Measurements from ENCODE around the gene BRIP1.
"Not testable (repeated sequence)": the region's sequence is repeated elsewhere in the genome, so short reads cannot be mapped to it uniquely, and the experiment has no call there.

The BRIP1 gene

GRCh38 chr17:61754124-61754523 is 109.2 kb downstream of the BRIP1 start:
- no peak for DNase-seq

- DNase-seq, result no peak
Measured at GRCh38 chr17:61753696-61754095, 109.6 kb downstream of the BRIP1 start.

GRCh38 chr17:61750656-61751055 is 112.7 kb downstream of the BRIP1 start:
- DNase-seq, result no peak

- DNase-seq, result no peak
Measured at GRCh38 chr17:61749823-61750404, 113.4 kb downstream of the BRIP1 start.

- DNase-seq, result no peak
Measured at GRCh38 chr17:61746248-61746985, 116.9 kb downstream of the BRIP1 start.

GRCh38 chr17:61744804-61745203 is 118.5 kb downstream of the BRIP1 start:
- no peak for DNase-seq

- DNase-seq, result no peak
Measured at GRCh38 chr17:61744252-61744651, 119.1 kb downstream of the BRIP1 start.

GRCh38 chr17:61743766-61744165 is 119.6 kb downstream of the BRIP1 start:
- DNase-seq, result no peak

- no peak for DNase-seq
Measured at GRCh38 chr17:61739002-61739401, 124.3 kb downstream of the BRIP1 start.

- no peak for DNase-seq
Measured at GRCh38 chr17:61738249-61738648, 125.1 kb downstream of the BRIP1 start.

- DNase-seq, result no peak
Measured at GRCh38 chr17:61737820-61738219, 125.5 kb downstream of the BRIP1 start.

GRCh38 chr17:61736438-61736837 is 126.9 kb downstream of the BRIP1 start:
- DNase-seq, result no peak

GRCh38 chr17:61735807-61736206 is 127.5 kb downstream of the BRIP1 start:
- no peak for DNase-seq

GRCh38 chr17:61734466-61734865 is 128.9 kb downstream of the BRIP1 start:
- no peak for DNase-seq

- DNase-seq, result no peak
Measured at GRCh38 chr17:61734012-61734411, 129.3 kb downstream of the BRIP1 start.

GRCh38 chr17:61733021-61733420 is 130.3 kb downstream of the BRIP1 start:
- DNase-seq, result no peak

- DNase-seq, result no peak
Measured at GRCh38 chr17:61732169-61732568, 131.2 kb downstream of the BRIP1 start.

- no peak for DNase-seq
Measured at GRCh38 chr17:61731330-61731729, 132.0 kb downstream of the BRIP1 start.

- DNase-seq, result no peak
Measured at GRCh38 chr17:61729690-61730268, 133.5 kb downstream of the BRIP1 start.

GRCh38 chr17:61728297-61728836 is 135.0 kb downstream of the BRIP1 start:
- DNase-seq, result no peak

- not testable (repeated sequence) for DNase-seq
Measured at GRCh38 chr17:61727798-61728197, 135.5 kb downstream of the BRIP1 start.

GRCh38 chr17:61726977-61727376 is 136.4 kb downstream of the BRIP1 start:
- no peak for DNase-seq

GRCh38 chr17:61724777-61725176 is 138.6 kb downstream of the BRIP1 start:
- DNase-seq, result no peak

GRCh38 chr17:61723914-61724313 is 139.4 kb downstream of the BRIP1 start:
- DNase-seq, result no peak
